HL-60 (cell line): Measurements from ENCODE around the gene NEGR1.

Experiments
- DNase-seq, 2 experiments: peaks; one replicate each; pipeline ENCODE4 v3.0.0-alpha.2; 2010 to 2020; ENCODE audit warnings: low read depth in 1 of 2, low spot score in 1 of 2
- H3K27ac ChIP-seq: fragments of 250-450 bp; sonication (Bioruptor Pico); replicated peaks from 2 replicates; pipeline ENCODE4 v1.5.1; 2020; ENCODE audit warnings: mild to moderate bottlenecking, moderate library complexity
- H3K27me3 ChIP-seq: fragments of 250-450 bp; sonication (Bioruptor Pico); 2 replicates; pipeline ENCODE4 v1.5.1; 2021; ENCODE audit warnings: mild to moderate bottlenecking, moderate library complexity; ENCODE audit not compliant: insufficient read depth, poor library complexity, severe bottlenecking
- H3K4me3 ChIP-seq: replicated peaks from 2 replicates; pipeline ENCODE4 v1.5.1; 2011; ENCODE audit warnings: mild to moderate bottlenecking, control low read depth, low read length; ENCODE audit not compliant: insufficient read depth
- CTCF ChIP-seq: IDR thresholded peaks from one replicate; pipeline ENCODE4 v1.5.1; 2011; ENCODE audit warnings: low read length, control low read depth, inconsistent platforms; ENCODE audit not compliant: insufficient read depth
- GABPA ChIP-seq: IDR thresholded peaks from 2 replicates; pipeline ENCODE4 v1.6.1; 2012; ENCODE audit warnings: low read depth
- POLR2AphosphoS5 ChIP-seq: IDR thresholded peaks from 2 replicates; pipeline ENCODE4 v1.6.1; 2012; ENCODE audit warnings: low read depth
- SPI1 ChIP-seq: IDR thresholded peaks from 2 replicates; pipeline ENCODE4 v1.6.1; 2012; ENCODE audit warnings: low read depth, mild to moderate bottlenecking, borderline replicate concordance
- TF ChIP-seq, protein P1 (sequence below): IDR thresholded peaks from 2 replicates; pipeline ENCODE4 v1.6.1; 2012; ENCODE audit warnings: low read depth; ENCODE audit not compliant: insufficient replicate concordance

The NEGR1 gene

DNA sequence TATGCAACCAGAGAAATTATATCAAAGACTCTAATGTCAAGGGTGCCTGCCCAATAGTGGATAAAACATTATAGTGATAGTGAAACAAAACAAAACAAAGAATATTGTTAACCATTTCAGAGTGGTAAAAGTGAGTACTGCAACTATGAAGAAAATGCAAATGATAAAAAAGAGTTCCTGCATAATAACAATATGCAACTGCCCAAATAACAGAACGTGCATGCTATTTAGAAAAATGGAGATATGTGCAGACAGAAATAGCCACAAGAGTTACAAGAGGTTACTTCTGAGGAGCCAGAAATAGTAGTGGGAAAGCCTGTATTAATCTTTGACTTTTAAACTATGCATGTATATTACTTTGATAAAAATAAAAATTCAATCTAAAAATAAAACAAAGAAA is 302.5 kb downstream of the NEGR1 start:
- Histone ChIP-seq H3K27ac (no peak overlapping the region), H3K27me3 (no peaks in the 10 kb centered on the region), H3K4me3 (no peak overlapping the region)
- DNase-seq = no peak
- TF ChIP-seq, protein P1, sequence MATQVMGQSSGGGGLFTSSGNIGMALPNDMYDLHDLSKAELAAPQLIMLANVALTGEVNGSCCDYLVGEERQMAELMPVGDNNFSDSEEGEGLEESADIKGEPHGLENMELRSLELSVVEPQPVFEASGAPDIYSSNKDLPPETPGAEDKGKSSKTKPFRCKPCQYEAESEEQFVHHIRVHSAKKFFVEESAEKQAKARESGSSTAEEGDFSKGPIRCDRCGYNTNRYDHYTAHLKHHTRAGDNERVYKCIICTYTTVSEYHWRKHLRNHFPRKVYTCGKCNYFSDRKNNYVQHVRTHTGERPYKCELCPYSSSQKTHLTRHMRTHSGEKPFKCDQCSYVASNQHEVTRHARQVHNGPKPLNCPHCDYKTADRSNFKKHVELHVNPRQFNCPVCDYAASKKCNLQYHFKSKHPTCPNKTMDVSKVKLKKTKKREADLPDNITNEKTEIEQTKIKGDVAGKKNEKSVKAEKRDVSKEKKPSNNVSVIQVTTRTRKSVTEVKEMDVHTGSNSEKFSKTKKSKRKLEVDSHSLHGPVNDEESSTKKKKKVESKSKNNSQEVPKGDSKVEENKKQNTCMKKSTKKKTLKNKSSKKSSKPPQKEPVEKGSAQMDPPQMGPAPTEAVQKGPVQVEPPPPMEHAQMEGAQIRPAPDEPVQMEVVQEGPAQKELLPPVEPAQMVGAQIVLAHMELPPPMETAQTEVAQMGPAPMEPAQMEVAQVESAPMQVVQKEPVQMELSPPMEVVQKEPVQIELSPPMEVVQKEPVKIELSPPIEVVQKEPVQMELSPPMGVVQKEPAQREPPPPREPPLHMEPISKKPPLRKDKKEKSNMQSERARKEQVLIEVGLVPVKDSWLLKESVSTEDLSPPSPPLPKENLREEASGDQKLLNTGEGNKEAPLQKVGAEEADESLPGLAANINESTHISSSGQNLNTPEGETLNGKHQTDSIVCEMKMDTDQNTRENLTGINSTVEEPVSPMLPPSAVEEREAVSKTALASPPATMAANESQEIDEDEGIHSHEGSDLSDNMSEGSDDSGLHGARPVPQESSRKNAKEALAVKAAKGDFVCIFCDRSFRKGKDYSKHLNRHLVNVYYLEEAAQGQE = no peak
- TF ChIP-seq SPI1 (no peak), POLR2AphosphoS5 (no peak), GABPA (no peak), CTCF (no peak)

- H3K4me3 ChIP-seq = no peak overlapping the region
- no peak for DNase-seq
- H3K27ac ChIP-seq = no peak overlapping the region
- TF ChIP-seq CTCF (no peak), SPI1 (no peak), POLR2AphosphoS5 (no peak), GABPA (no peak)
- TF ChIP-seq, protein P1 = no peak
- H3K27me3 ChIP-seq = no peaks in the 10 kb centered on the region
Measured at GRCh38 chr1:71967670-71968069, 314.7 kb downstream of the NEGR1 start.

DNA sequence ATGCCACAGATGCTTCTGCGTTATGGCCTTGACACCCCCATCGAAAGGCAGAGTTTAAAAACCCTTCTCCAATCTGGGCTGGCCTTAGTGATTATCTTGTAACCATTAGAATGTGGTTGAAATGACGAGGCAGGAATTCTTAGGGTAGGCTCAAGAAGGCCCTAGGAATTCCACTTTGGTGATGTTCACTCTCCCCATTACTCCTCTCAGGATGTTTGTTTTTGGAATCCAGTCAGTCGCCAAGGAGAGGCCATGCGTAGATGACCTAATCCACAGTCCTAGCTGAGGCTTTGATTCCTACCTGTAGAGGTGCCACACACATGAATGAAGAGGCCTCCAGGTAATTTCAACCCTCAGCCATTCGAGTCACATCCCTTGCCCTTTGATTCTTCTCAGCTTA is 318.2 kb downstream of the NEGR1 start:
- no peak overlapping the region for H3K4me3 ChIP-seq
- DNase-seq = no peak
- no peak overlapping the region for H3K27ac ChIP-seq
- TF ChIP-seq SPI1 (no peak), GABPA (no peak), CTCF (no peak), POLR2AphosphoS5 (no peak)
- TF ChIP-seq, protein P1 = no peak
- no peaks in the 10 kb centered on the region for H3K27me3 ChIP-seq
